HepG2 (cell line): Measurements from ENCODE around the gene CLK4. TPM values are rescaled to one million over a fixed set of nuclear protein-coding genes. Genes with fewer than 3 reads are reported as not detected.

Experiments used
- ARID2 ChIP-seq: sonication (generic); formaldehyde crosslinking; IDR thresholded peaks from 2 replicates; pipeline ENCODE4 v1.8.1; 2022; ENCODE audit warnings: mild to moderate bottlenecking, missing genetic modification reagents, borderline replicate concordance
- ASH2L ChIP-seq: fragments of 300-600, 200-600 bp; sonication (generic); IDR thresholded peaks from 2 replicates; pipeline ENCODE4 v1.7.0; 2017; ENCODE audit warnings: low read depth, mild to moderate bottlenecking, moderate library complexity, mixed read lengths, low read length; ENCODE audit not compliant: insufficient read length
- ATF5 ChIP-seq: sonication (generic); formaldehyde crosslinking; IDR thresholded peaks from 2 replicates; pipeline ENCODE4 v1.4.0; 2020; ENCODE audit warnings: mild to moderate bottlenecking, low read depth, missing genetic modification reagents
- EED ChIP-seq: sonication (generic); formaldehyde crosslinking; IDR thresholded peaks from 2 replicates; pipeline ENCODE4 v1.5.0; 2020; ENCODE audit warnings: mild to moderate bottlenecking, missing genetic modification reagents
- HNF4A ChIP-seq: sonication (generic); formaldehyde crosslinking; IDR thresholded peaks from 2 replicates; pipeline ENCODE4 v1.4.0; 2020; ENCODE audit warnings: missing genetic modification reagents
- HOXA3 ChIP-seq: sonication (generic); formaldehyde crosslinking; IDR thresholded peaks from 2 replicates; pipeline ENCODE4 v1.5.0; 2020; ENCODE audit warnings: missing genetic modification reagents
- KDM5A ChIP-seq: fragments of 200-600 bp; sonication (generic); IDR thresholded peaks from 2 replicates; pipeline ENCODE4 v1.7.0; 2018; ENCODE audit warnings: antibody characterized with exemption, mild to moderate bottlenecking, low read length, borderline replicate concordance
- TOE1 ChIP-seq: sonication (generic); formaldehyde crosslinking; IDR thresholded peaks from 2 replicates; pipeline ENCODE4 v1.4.0; 2020; ENCODE audit warnings: mild to moderate bottlenecking, missing genetic modification reagents
- YY1 ChIP-seq: IDR thresholded peaks from 2 replicates; pipeline ENCODE4 v1.6.1; 2011; ENCODE audit warnings: low read length, low read depth, moderate library complexity, mild to moderate bottlenecking; ENCODE audit not compliant: insufficient read depth, insufficient replicate concordance
- ZNF224 ChIP-seq: sonication (generic); formaldehyde crosslinking; IDR thresholded peaks from 2 replicates; pipeline ENCODE4 v1.5.0; 2020; ENCODE audit warnings: mild to moderate bottlenecking, missing genetic modification reagents
- ZNF333 ChIP-seq: sonication (generic); formaldehyde crosslinking; IDR thresholded peaks from 2 replicates; pipeline ENCODE4 v1.4.0; 2020; ENCODE audit warnings: mild to moderate bottlenecking, missing genetic modification reagents, borderline replicate concordance
- ZNF556 ChIP-seq: sonication (generic); formaldehyde crosslinking; IDR thresholded peaks from 2 replicates; pipeline ENCODE4 v1.4.0; 2020; ENCODE audit warnings: mild to moderate bottlenecking, missing genetic modification reagents, borderline replicate concordance
- ZNF678 ChIP-seq: sonication (generic); formaldehyde crosslinking; IDR thresholded peaks from 2 replicates; pipeline ENCODE4 v1.4.0; 2020; ENCODE audit warnings: mild to moderate bottlenecking, missing genetic modification reagents
- ZNF687 ChIP-seq: sonication (generic); formaldehyde crosslinking; IDR thresholded peaks from 2 replicates; pipeline ENCODE4 v1.5.1; 2020; ENCODE audit warnings: mild to moderate bottlenecking, missing genetic modification reagents, moderate library complexity
- ZNF780A ChIP-seq: sonication (generic); formaldehyde crosslinking; IDR thresholded peaks from 2 replicates; pipeline ENCODE4 v1.8.0; 2022; ENCODE audit warnings: mild to moderate bottlenecking, missing genetic modification reagents, moderate library complexity
- ZSCAN25 ChIP-seq: sonication (generic); formaldehyde crosslinking; IDR thresholded peaks from 2 replicates; pipeline ENCODE4 v1.8.0; 2022; ENCODE audit warnings: mild to moderate bottlenecking, missing genetic modification reagents
- polyA plus RNA-seq, 8 experiments: library from polyadenylated mRNA; depleted of rRNA in 3 of 8; stranded (reverse) in 7 of 8; unstranded in 1 of 8; fragments of >200 nt; fragmentation: Illumina TruSeq in 4 of 8; extraction: Trizol in 4 of 8; gene quantifications; 2 replicates each; pipeline versions ENCODE4 v1.2.1 to v1.2.3, GENCODE V29; 2011 to 2016; ENCODE audit warnings: low read depth in 4 of 8, missing spikeins in 1 of 8, mixed read lengths in 1 of 8; ENCODE audit not compliant: insufficient read depth in 1 of 8
- total RNA-seq, 5 experiments: library from RNA; depleted of rRNA; stranded (reverse); fragments of >200 nt; fragmentation: Illumina TruSeq; extraction: Trizol; gene quantifications; 2 replicates each; pipeline ENCODE4 v1.2.3, GENCODE V29; 2016; ENCODE audit warnings: low read depth in 1 of 5
- TF ChIP-seq, protein P1 (sequence below): sonication (generic); formaldehyde crosslinking; IDR thresholded peaks from 2 replicates; pipeline ENCODE4 v1.5.1; 2020; ENCODE audit warnings: missing genetic modification reagents, mild to moderate bottlenecking, borderline replicate concordance
- TF ChIP-seq, protein P2 (sequence below): sonication (generic); formaldehyde crosslinking; conservative IDR thresholded peaks from 2 replicates; pipeline ENCODE4 v1.8.0; 2022; ENCODE audit warnings: missing genetic modification reagents

CLK4 gene
- total and polyA plus RNA-seq, 2 of the 13 experiments (the other 11 are each of a cell fraction or from before 2014, with no cell fraction given) = 17.7 to 18.4 TPM

GRCh38 chr5:178626484-178627258, at the start of gene CLK4 (continued):
- TF ChIP-seq ZNF687 (CRISPR knock-in tag) = peak; percentile 89
- no peak; the same call in 1 of the 2 replicates for TF ChIP-seq ZNF333
- no peak for TF ChIP-seq HNF4A (CRISPR knock-in tag)
- 0 out of 2 replicates have a peak, but pooled peaks have one; percentile 10 for TF ChIP-seq ZNF678 (CRISPR knock-in tag)
- TF ChIP-seq EED (CRISPR knock-in tag) = 0 out of 2 replicates have a peak, but pooled peaks have one; percentile 27
- TF ChIP-seq ZSCAN25 (CRISPR knock-in tag) = peak; percentile 22; the same call in 1 of the 2 replicates
- peak; percentile 75; the same call in 1 of the 2 replicates for TF ChIP-seq ZNF556 (CRISPR knock-in tag)
- peak; percentile 85 for TF ChIP-seq ASH2L
- peak; percentile 82; the same call in 1 of the 2 replicates for TF ChIP-seq ZNF224
- TF ChIP-seq ZNF780A (CRISPR knock-in tag) = no peak
- TF ChIP-seq ATF5 = no peak
- peak; percentile 94 for TF ChIP-seq YY1
- peak; percentile 45; the same call in 1 of the 2 replicates for TF ChIP-seq KDM5A
- TF ChIP-seq, protein P1, sequence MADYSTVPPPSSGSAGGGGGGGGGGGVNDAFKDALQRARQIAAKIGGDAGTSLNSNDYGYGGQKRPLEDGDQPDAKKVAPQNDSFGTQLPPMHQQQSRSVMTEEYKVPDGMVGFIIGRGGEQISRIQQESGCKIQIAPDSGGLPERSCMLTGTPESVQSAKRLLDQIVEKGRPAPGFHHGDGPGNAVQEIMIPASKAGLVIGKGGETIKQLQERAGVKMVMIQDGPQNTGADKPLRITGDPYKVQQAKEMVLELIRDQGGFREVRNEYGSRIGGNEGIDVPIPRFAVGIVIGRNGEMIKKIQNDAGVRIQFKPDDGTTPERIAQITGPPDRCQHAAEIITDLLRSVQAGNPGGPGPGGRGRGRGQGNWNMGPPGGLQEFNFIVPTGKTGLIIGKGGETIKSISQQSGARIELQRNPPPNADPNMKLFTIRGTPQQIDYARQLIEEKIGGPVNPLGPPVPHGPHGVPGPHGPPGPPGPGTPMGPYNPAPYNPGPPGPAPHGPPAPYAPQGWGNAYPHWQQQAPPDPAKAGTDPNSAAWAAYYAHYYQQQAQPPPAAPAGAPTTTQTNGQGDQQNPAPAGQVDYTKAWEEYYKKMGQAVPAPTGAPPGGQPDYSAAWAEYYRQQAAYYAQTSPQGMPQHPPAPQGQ (CRISPR knock-in tag) = no peak
- TF ChIP-seq TOE1 (CRISPR knock-in tag) = no peak
- 0 out of 2 replicates have a peak, but pooled peaks have one; percentile 26 for TF ChIP-seq ARID2 (CRISPR knock-in tag)
- TF ChIP-seq, protein P2, sequence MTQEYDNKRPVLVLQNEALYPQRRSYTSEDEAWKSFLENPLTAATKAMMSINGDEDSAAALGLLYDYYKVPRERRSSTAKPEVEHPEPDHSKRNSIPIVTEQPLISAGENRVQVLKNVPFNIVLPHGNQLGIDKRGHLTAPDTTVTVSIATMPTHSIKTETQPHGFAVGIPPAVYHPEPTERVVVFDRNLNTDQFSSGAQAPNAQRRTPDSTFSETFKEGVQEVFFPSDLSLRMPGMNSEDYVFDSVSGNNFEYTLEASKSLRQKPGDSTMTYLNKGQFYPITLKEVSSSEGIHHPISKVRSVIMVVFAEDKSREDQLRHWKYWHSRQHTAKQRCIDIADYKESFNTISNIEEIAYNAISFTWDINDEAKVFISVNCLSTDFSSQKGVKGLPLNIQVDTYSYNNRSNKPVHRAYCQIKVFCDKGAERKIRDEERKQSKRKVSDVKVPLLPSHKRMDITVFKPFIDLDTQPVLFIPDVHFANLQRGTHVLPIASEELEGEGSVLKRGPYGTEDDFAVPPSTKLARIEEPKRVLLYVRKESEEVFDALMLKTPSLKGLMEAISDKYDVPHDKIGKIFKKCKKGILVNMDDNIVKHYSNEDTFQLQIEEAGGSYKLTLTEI (CRISPR knock-in tag) = no peak
- TF ChIP-seq HOXA3 (CRISPR knock-in tag) = peak; percentile 94
